Activated T-cell treated with anti-CD3 and anti-CD28 coated beads, Interleukin-2, amount 50 U/mL, for 72 hours (primary cell): ENCODE measurements around the gene MAPK12. TPM values are rescaled to one million over a fixed set of nuclear protein-coding genes. Genes with fewer than 3 reads are reported as not detected.
A peak's percentile ranks its signal among the peaks of the same experiment; 100 is the strongest.

Experiments
- ATAC-seq, 2 donors: fragments of 150-1000 bp; cut with Tn5 transposase; replicated peaks in 1 of 2; 2 replicates each; pipeline ENCODE4 v1.10.0; 2021; ENCODE audit warnings: moderate library complexity in 2 of 2, mild to moderate bottlenecking in 1 of 2
- DNase-seq, 2 donors: peaks; one replicate each; pipeline ENCODE4 v3.0.0; 2021 to 2022; ENCODE audit warnings: mixed read lengths in 1 of 2
- H3K27ac Mint-ChIP-seq: one replicate; pipeline ENCODE4 v1.8.0; 2022; ENCODE audit warnings: mild to moderate bottlenecking, moderate library complexity, mixed read lengths
- H3K27me3 Mint-ChIP-seq: one replicate; pipeline ENCODE4 v1.8.0; 2022; ENCODE audit warnings: low read depth, mixed read lengths
- H3K36me3 Mint-ChIP-seq, 2 donors: one replicate each; pipeline ENCODE4 v1.8.0; 2022; ENCODE audit warnings: mixed read lengths in 2 of 2, mild to moderate bottlenecking in 1 of 2; ENCODE audit not compliant: insufficient read depth in 2 of 2
- H3K4me1 Mint-ChIP-seq: one replicate; pipeline ENCODE4 v1.8.0; 2022; ENCODE audit warnings: low read depth, mixed read lengths
- H3K4me3 Mint-ChIP-seq, 2 donors: one replicate each; pipeline ENCODE4 v1.8.0; 2022; ENCODE audit warnings: mild to moderate bottlenecking in 2 of 2, mixed read lengths in 2 of 2, moderate library complexity in 2 of 2
- H3K9me3 Mint-ChIP-seq, 2 donors: one replicate each; pipeline ENCODE4 v1.8.0; 2022; ENCODE audit warnings: mixed read lengths in 2 of 2
- total RNA-seq, 2 donors: library from RNA; stranded (reverse); gene quantifications; one replicate each; pipeline ENCODE4 v1.2.3, GENCODE V29; 2022

MAPK12 gene
- total RNA-seq, 2 donors from 2014 or later: 8.5 to 11.5 TPM

DNA sequence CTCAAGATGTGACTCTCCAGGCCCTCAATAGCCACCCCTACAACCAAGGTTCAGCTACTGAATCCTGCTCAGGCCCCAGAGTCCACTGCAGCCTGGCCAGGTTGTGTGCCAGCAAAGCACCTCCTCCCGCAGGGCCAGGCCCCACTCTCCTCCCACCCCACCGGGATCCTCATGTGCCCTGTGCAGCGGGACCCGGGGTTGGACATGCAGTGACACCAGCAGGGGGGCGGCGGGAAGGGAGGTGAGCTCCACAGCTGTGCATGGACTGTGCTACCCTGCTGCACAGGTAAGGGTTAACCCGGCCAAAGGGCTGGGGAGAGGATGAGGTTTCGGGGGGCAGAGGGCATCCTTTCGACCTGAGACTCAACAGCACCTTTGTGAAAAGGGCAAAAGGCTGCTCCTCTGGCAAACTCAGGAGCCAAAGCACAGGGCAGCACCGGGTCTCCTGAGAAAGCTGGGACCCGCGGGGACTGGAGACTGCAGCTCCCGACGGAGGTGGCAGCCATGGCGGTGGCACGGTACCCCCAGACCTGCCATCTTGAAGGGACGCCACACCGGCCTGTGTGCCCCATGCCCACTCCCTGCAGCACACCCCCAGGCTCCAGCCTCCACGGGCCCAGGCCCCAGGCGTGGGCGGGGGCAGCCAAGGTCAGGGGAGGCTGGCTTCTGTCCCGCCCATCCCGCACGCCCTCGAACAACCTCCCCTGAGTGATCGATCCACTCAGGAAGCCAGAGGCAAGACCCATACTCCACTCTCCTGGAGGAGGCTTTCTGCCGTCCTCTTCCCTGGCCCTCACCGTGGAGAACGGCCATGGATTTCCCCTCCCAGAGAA is 35.4 kb upstream of the MAPK12 start:
- H3K4me1 Mint-ChIP-seq: peaks cover 8% of the 10 kb centered on the region
- H3K27me3 Mint-ChIP-seq: peaks cover 12% of the 10 kb centered on the region
- no peak overlapping the region for H3K4me3 Mint-ChIP-seq
- ATAC-seq (no peak), DNase-seq (no peak)
- no peaks in the 10 kb centered on the region for H3K36me3 Mint-ChIP-seq
- H3K27ac Mint-ChIP-seq: no peak overlapping the region
- H3K9me3 Mint-ChIP-seq: no peaks in the 10 kb centered on the region

- Mint-ChIP-seq H3K4me3 (peak overlapping the region in 1 of 2 donors; percentile 33), H3K9me3 (no peaks in the 10 kb centered on the region), H3K27me3 (peaks cover 22% of the 10 kb centered on the region), H3K4me1 (peaks cover 8% of the 10 kb centered on the region), H3K36me3 (no peaks in the 10 kb centered on the region), H3K27ac (no peak overlapping the region)
- DNase-seq: no peak
- no peak for ATAC-seq
Measured at GRCh38 chr22:50294319-50294656, 32.8 kb upstream of the MAPK12 start.

DNA sequence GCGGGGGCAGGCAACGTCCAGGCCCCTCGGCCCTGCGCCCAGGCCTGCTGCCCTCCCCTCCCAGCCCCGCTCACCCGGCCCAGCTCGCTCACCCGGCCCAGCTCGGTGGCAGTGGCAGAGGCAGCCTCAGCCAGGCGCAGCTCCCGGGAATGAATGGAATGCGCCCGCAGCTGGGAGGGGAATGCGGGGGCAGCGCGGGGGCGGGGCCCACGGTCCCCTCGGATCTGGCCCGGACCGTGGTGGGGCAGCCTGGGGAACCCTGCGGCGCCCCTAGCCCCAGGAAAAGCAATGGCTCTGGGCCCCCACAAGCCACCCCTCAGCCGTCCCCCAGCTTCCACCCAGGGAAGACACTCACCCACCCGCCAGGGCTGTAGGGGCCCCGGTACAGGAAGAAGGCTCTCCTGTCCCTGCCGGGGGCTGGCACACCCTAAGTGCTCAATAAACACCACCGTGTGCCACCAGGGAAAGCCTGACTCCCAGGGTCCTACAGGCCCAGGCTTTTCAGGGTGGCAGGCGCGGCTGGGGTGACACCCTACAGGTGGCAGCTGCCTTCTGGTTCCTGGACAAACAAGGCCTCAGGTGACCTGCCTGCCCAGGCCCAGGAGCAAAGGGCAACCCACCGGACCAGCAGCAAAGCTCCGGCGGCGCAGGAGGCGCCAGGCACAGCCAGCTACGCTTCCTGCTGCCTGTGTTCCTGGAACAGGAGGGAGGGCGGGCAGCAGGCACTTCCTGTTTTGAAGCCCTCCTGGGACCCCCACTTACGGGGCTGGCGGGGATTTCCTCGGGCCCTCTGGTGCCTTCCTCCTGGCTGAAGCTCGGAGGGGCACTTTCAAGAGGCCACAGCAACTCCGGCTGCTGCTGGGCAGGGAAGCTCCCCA is 32.2 kb upstream of the MAPK12 start:
- Mint-ChIP-seq H3K9me3 (no peaks in the 10 kb centered on the region), H3K4me1 (peaks cover 8% of the 10 kb centered on the region), H3K27me3 (peaks cover 22% of the 10 kb centered on the region), H3K4me3 (peak overlapping the region in 1 of 2 donors; percentile 33), H3K36me3 (no peaks in the 10 kb centered on the region), H3K27ac (no peak overlapping the region)
- DNase-seq: no peak
- ATAC-seq: peak; percentile 38 to 42

- Mint-ChIP-seq H3K36me3 (no peaks in the 10 kb centered on the region), H3K27ac (peak overlapping the region; percentile 83), H3K4me1 (peaks cover 8% of the 10 kb centered on the region), H3K9me3 (no peaks in the 10 kb centered on the region), H3K4me3 (peak overlapping the region; percentile 77 to 83), H3K27me3 (peaks cover 22% of the 10 kb centered on the region)
- DNase-seq (no peak), ATAC-seq (peak; percentile 27 to 50)
Measured at GRCh38 chr22:50292643-50293440, 31.4 kb upstream of the MAPK12 start.

DNA sequence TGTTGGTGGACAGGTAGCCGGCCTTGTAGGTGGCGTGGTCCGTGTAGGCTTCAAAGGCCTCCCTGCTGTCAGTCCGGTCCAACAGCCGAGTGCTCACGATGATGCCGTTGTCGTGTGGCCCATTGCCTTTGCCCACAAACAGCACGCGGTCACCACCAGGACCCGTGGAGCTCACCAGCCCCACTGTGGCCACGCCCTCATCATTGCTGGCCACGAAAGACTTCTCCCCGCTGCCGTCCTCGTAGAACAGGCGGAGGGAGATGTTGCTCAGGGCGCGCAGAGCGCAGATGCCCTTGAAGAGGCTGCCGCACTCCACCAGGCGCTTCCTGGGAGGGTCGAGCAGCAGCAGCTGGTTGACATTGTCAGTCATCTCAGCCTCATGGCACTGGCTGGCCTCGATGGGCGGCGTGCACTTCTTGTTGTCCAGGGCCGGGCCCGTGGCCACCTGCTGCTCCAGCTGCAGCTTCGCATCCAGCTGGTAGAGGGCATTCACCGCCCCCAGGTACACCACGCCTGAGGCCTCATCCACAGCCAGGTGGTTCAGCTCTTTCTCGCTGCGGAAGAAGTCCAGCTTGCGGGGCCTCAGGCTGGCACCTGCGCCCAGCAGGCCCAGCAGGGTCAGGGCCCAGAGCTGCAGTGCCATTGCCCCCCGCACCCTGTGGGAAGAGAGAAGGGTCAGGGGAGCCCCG is 28.6 kb upstream of the MAPK12 start:
- H3K27ac Mint-ChIP-seq: no peak overlapping the region
- no peak for ATAC-seq
- no peak overlapping the region for H3K4me3 Mint-ChIP-seq
- H3K27me3 Mint-ChIP-seq: peaks cover 22% of the 10 kb centered on the region
- H3K36me3 Mint-ChIP-seq: no peaks in the 10 kb centered on the region
- no peaks in the 10 kb centered on the region for H3K9me3 Mint-ChIP-seq
- peaks cover 8% of the 10 kb centered on the region for H3K4me1 Mint-ChIP-seq
- DNase-seq: no peak

- Mint-ChIP-seq H3K27me3 (peaks cover 22% of the 10 kb centered on the region), H3K27ac (no peak overlapping the region)
Measured at GRCh38 chr22:50289151-50289941, 27.9 kb upstream of the MAPK12 start.

DNA sequence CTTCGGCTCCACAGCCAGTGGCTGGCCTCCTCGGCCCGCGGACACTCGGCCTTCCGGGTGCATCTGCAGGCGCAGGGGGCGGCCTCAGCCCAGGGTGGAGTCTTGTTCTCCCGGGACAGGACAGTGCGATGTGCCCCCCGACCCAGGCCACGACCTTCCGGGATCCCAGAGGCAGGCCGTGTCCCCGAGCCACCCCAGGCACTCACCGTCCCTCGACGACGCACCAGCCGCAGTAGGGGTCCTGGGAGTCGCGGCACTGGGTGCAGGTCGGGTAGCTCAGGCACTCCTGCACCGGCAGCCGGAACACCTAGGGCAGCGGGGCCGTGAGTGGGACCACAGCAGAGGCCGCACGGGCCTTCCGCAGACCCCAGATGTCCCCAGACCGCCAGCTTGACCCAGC is 26.2 kb upstream of the MAPK12 start:
- no peaks in the 10 kb centered on the region for H3K36me3 Mint-ChIP-seq
- H3K27ac Mint-ChIP-seq: no peak overlapping the region
- DNase-seq: no peak
- H3K4me1 Mint-ChIP-seq: peaks cover 5% of the 10 kb centered on the region
- H3K27me3 Mint-ChIP-seq: peaks cover 19% of the 10 kb centered on the region
- no peaks in the 10 kb centered on the region for H3K9me3 Mint-ChIP-seq
- H3K4me3 Mint-ChIP-seq: no peak overlapping the region
- no peak for ATAC-seq

More at GRCh38 chr22:50289151-50289941, 27.9 kb upstream of the MAPK12 start:
- Mint-ChIP-seq H3K9me3 (no peaks in the 10 kb centered on the region), H3K4me1 (peaks cover 8% of the 10 kb centered on the region), H3K36me3 (no peaks in the 10 kb centered on the region), H3K4me3 (no peak overlapping the region)
- no peak for DNase-seq
- no peak for ATAC-seq

DNA sequence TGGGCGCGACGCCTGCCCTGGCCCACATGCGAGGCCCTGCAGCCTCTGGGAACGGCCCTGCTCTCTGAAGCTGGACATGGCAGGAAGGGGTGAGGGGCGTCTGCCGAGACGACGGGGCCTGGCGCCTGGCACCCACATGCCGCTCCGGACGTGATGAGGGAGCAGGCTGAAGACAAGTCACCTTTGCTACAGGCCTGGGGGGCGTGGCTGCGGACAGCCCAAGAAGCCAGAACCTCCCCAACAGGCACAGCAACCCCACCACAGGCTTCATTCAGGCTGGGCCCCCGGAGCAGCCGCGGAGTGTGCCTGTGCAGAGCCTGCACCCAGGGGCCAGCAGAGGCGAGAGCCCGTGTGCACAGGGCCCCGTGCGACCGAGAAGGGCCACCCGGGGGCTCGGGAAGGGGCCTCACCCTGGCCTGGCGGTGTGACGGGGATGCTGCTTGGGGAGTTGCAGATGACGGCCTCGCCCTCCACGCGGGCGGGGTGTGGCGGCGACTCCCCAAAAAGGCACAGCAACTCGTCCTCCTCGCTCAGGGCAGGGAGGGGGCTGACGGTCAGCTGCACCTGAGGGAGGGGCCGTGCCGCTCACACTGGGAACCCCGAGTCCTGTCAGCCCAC is 25.3 kb upstream of the MAPK12 start:
- DNase-seq: no peak
- no peaks in the 10 kb centered on the region for H3K36me3 Mint-ChIP-seq
- ATAC-seq: no peak

DNA sequence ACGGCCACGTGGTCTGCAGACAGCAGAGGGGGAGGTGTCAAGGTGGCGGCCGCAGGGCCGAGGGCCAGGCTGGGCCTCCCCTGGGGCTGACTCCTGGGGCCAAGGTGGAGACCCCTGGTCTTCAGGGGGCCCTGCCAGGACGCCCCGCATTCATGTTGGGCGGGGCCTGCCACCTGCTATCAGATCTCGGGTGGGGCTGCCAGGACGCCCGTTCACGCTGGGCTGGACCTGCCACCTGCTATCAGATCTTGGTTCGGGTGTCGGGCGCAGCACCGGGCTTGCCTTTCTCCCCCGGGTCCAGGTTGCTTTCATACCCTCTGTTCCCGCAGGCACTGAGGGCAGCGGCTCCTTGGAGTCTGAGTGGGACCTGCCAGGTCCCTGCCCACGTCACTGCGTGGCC is 24.8 kb upstream of the MAPK12 start:
- H3K27me3 Mint-ChIP-seq: peaks cover 4% of the 10 kb centered on the region
- no peaks in the 10 kb centered on the region for H3K4me1 Mint-ChIP-seq
- no peak overlapping the region for H3K4me3 Mint-ChIP-seq
- no peak for ATAC-seq
- H3K9me3 Mint-ChIP-seq: no peaks in the 10 kb centered on the region
- DNase-seq: no peak
- H3K36me3 Mint-ChIP-seq: no peaks in the 10 kb centered on the region
- H3K27ac Mint-ChIP-seq: no peak overlapping the region

More for the DNA sequence above, 25.3 kb upstream of the MAPK12 start:
- Mint-ChIP-seq H3K27ac (no peak overlapping the region), H3K4me3 (no peak overlapping the region), H3K9me3 (no peaks in the 10 kb centered on the region), H3K27me3 (peaks cover 10% of the 10 kb centered on the region), H3K4me1 (no peaks in the 10 kb centered on the region)

DNA sequence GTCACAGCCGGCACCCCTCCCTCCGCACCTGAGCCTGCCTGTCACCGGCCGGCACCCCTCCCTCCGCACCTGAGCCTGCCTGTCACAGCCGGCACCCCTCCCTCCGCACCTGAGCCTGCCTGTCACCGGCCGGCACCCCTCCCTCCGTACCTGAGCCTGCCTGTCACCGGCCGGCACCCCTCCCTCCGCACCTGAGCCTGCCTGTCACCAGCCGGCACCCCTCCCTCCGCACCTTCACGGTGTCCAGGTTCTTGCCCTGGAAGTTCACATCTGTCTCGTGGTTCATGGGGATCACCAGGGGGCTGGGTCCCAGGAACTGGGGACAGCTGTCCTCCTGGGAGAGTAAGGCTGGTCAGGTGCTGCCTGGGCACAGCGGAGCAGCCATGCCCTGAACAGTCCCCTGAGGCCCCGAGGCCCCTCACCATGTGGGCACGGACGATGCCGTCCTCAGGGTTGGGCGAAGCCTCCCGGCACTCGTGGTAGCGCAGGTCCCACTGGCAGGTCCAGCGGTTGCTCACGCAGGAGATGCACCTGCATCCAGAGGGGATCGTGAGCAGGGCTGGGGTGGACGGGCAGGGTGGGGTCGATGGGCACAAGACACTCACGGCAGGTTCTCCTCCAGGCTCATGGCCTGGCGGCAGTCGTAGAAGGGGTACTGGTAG is 24.2 kb upstream of the MAPK12 start:
- H3K27me3 Mint-ChIP-seq: no peaks in the 10 kb centered on the region
- no peak overlapping the region for H3K27ac Mint-ChIP-seq
- H3K4me1 Mint-ChIP-seq: no peaks in the 10 kb centered on the region
- ATAC-seq (no peak), DNase-seq (no peak)
- H3K36me3 Mint-ChIP-seq: no peaks in the 10 kb centered on the region
- H3K4me3 Mint-ChIP-seq: no peak overlapping the region
- no peaks in the 10 kb centered on the region for H3K9me3 Mint-ChIP-seq

DNA sequence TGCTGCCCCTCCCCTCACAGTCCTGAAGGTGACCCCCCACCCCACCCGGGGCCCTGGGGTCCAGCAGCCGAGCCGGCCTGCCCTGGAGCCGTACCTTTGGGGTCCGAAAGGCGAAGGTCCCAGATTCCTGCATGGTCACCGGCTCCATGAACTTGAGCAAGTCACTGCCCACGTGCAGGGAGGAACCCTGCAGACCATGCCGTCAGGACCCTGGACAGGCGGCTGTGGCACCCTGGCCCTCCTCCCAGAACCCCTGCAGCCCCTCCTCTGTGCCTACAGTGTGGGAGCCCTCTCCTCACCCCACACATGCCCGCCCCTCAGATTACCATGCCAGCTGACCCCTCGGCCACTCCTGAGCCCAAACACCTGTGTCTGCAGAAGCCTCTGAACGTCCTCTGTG is 23.0 kb upstream of the MAPK12 start:
- ATAC-seq: no peak
- no peaks in the 10 kb centered on the region for H3K27me3 Mint-ChIP-seq
- no peaks in the 10 kb centered on the region for H3K4me1 Mint-ChIP-seq
- H3K4me3 Mint-ChIP-seq: no peak overlapping the region
- H3K27ac Mint-ChIP-seq: no peak overlapping the region
- no peak for DNase-seq
- H3K36me3 Mint-ChIP-seq: no peaks in the 10 kb centered on the region
- no peaks in the 10 kb centered on the region for H3K9me3 Mint-ChIP-seq
